GM23248 (cell line): ENCODE data around the gene SLC1A7. TPM values are rescaled to one million over a fixed set of nuclear protein-coding genes. Genes with fewer than 3 reads are reported as not detected.
A peak's percentile ranks its signal among the peaks of the same experiment; 100 is the strongest.

Experiments
- DNase-seq: peaks from one replicate; pipeline ENCODE4 v3.0.0-alpha.2; 2015
- H2AFZ ChIP-seq: fragments of 200-600 bp; sonication (generic); 2 replicates; pipeline ENCODE4 v1.6.1; 2016; ENCODE audit warnings: antibody characterized with exemption
- H3F3A ChIP-seq: fragments of 200-600 bp; sonication (generic); 2 replicates; pipeline ENCODE4 v1.6.1; 2016; ENCODE audit warnings: mild to moderate bottlenecking, antibody characterized with exemption, mixed run types; ENCODE audit not compliant: insufficient read depth
- H3K27ac ChIP-seq: fragments of 200-600 bp; sonication (generic); 2 replicates; pipeline ENCODE4 v1.5.1; 2016; ENCODE audit warnings: mild to moderate bottlenecking
- H3K27me3 ChIP-seq: fragments of 200-600 bp; sonication (generic); replicated peaks from 2 replicates; pipeline ENCODE4 v1.6.1; 2016; ENCODE audit warnings: mild to moderate bottlenecking; ENCODE audit not compliant: insufficient read depth
- H3K36me3 ChIP-seq: fragments of 200-600 bp; sonication (generic); 2 replicates; pipeline ENCODE4 v1.6.1; 2016; ENCODE audit warnings: low read depth, mild to moderate bottlenecking
- H3K4me1 ChIP-seq: fragments of 200-600 bp; sonication (generic); 2 replicates; pipeline ENCODE4 v1.6.1; 2016; ENCODE audit warnings: mild to moderate bottlenecking; ENCODE audit not compliant: insufficient read depth
- H3K4me2 ChIP-seq: fragments of 200-600 bp; sonication (generic); one replicate; pipeline ENCODE4 v1.6.1; 2016; ENCODE audit warnings: mild to moderate bottlenecking; ENCODE audit not compliant: unreplicated experiment
- H3K4me3 ChIP-seq: fragments of 200-600 bp; sonication (generic); 2 replicates; pipeline ENCODE4 v1.5.1; 2016; ENCODE audit warnings: mild to moderate bottlenecking
- H3K79me2 ChIP-seq: fragments of 200-600 bp; sonication (generic); 2 replicates; pipeline ENCODE4 v1.6.1; 2016; ENCODE audit warnings: mild to moderate bottlenecking; ENCODE audit not compliant: insufficient read depth
- H3K9ac ChIP-seq: fragments of 200-600 bp; sonication (generic); 2 replicates; pipeline ENCODE4 v1.6.1; 2016; ENCODE audit warnings: mild to moderate bottlenecking
- H3K9me2 ChIP-seq: fragments of 200-600 bp; sonication (generic); 2 replicates; pipeline ENCODE4 v1.6.1; 2016; ENCODE audit warnings: mixed run types, mild to moderate bottlenecking, moderate library complexity; ENCODE audit not compliant: insufficient read depth
- H3K9me3 ChIP-seq: fragments of 200-600 bp; sonication (generic); one replicate; pipeline ENCODE4 v1.6.1; 2017; ENCODE audit warnings: low read depth
- H4K20me1 ChIP-seq: fragments of 200-600 bp; sonication (generic); 2 replicates; pipeline ENCODE4 v1.6.0; 2016; ENCODE audit not compliant: insufficient read depth
- EZH2 ChIP-seq: fragments of 200-600 bp; sonication (generic); IDR thresholded peaks from 2 replicates; pipeline ENCODE4 v1.6.1; 2018; ENCODE audit warnings: antibody characterized with exemption, mild to moderate bottlenecking; ENCODE audit not compliant: insufficient read depth, poor library complexity, severe bottlenecking
- EZH2phosphoT487 ChIP-seq: fragments of 200-600 bp; sonication (generic); IDR thresholded peaks from 2 replicates; pipeline ENCODE4 v1.6.1; 2018; ENCODE audit warnings: antibody characterized with exemption, moderate library complexity, mild to moderate bottlenecking, low read depth; ENCODE audit not compliant: insufficient read depth
- WGBS, 2 experiments: methylation state at CpG; one replicate each; pipeline ENCODE4 v1.1.6; 2015 to 2017; ENCODE audit warnings: low lambda C conversion rate in 2 of 2, low coverage in 1 of 2; ENCODE audit errors: missing lambda C conversion rate in 2 of 2; 5-methylcytosine and 5-hydroxymethylcytosine counted together
- in situ Hi-C: fragments of 300-500 bp; cut with MboI; formaldehyde crosslinking; loops from 2 replicates; pipeline ENCODE4 v1.15.0; 2020
- polyA plus RNA-seq: library from polyadenylated mRNA; unstranded; fragments of >200 nt; fragmentation: Nextera tagmentation; extraction: Ambion mirVana; gene quantifications from 2 replicates; pipeline ENCODE4 v1.2.1, GENCODE V29; 2016
- total RNA-seq: library from RNA; depleted of rRNA; stranded (reverse); fragments of >200 nt; shearing (Covaris generic); gene quantifications from 2 replicates; pipeline ENCODE4 v1.2.3, GENCODE V29; 2014

SLC1A7 gene
- total and polyA plus RNA-seq, 2 experiments from 2014 or later = 0.51 TPM; not detected in 1

DNA sequence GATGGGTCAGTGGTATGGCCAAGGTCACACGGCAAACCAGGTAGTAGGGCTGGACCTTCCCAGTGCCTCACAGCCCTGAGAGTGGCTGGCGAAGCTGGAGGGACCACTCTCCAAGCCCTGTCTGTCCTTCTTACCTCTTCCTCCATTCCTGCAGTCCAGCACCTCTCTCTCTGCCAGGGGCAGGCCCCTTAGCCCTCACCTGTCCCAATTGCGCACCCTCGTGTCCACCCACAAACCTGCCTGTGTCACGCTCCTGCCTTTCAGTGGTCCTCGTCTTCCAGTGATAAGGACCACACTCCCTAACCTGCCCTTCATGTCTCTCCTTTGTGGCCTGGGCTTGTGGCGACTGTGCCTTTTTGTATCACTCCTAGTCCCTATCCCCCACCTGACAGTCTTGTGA is 77.0 kb downstream of the SLC1A7 start:
- Histone ChIP-seq H3K27me3 (no peaks in the 10 kb centered on the region), H3K79me2 (no peaks in the 10 kb centered on the region), H3K4me1 (peaks cover 12% of the 10 kb centered on the region), H3K4me3 (no peak overlapping the region), H4K20me1 (no peaks in the 10 kb centered on the region), H3K4me2 (no peak overlapping the region), H2AFZ (no peak overlapping the region), H3K27ac (no peak overlapping the region), H3F3A (peaks cover 8% of the 10 kb centered on the region), H3K36me3 (no peaks in the 10 kb centered on the region), H3K9ac (no peak overlapping the region), H3K9me2 (no peaks in the 10 kb centered on the region), H3K9me3 (no peaks in the 10 kb centered on the region)
- in situ Hi-C loops = no loop called here
- TF ChIP-seq EZH2phosphoT487 (no peak), EZH2 (no peak)
- no peak for DNase-seq
- WGBS, 2 experiments = 95% methylated on average over 7 of the region's 7 CpGs

- TF ChIP-seq EZH2phosphoT487 (no peak), EZH2 (no peak)
- in situ Hi-C loops = no loop called here
- Histone ChIP-seq H3K9ac (no peak overlapping the region), H3K36me3 (no peaks in the 10 kb centered on the region), H2AFZ (no peak overlapping the region), H3K4me3 (no peak overlapping the region), H3K27ac (no peak overlapping the region), H3K9me2 (no peaks in the 10 kb centered on the region), H4K20me1 (no peaks in the 10 kb centered on the region), H3K4me2 (no peak overlapping the region), H3F3A (peaks cover 23% of the 10 kb centered on the region), H3K4me1 (peaks cover 23% of the 10 kb centered on the region), H3K79me2 (no peaks in the 10 kb centered on the region), H3K27me3 (no peaks in the 10 kb centered on the region), H3K9me3 (no peaks in the 10 kb centered on the region)
- no peak for DNase-seq
- WGBS, 2 experiments = 94% methylated on average over 9 of the region's 9 CpGs
Measured at GRCh38 chr1:53063744-53064515, 78.5 kb downstream of the SLC1A7 start.

DNA sequence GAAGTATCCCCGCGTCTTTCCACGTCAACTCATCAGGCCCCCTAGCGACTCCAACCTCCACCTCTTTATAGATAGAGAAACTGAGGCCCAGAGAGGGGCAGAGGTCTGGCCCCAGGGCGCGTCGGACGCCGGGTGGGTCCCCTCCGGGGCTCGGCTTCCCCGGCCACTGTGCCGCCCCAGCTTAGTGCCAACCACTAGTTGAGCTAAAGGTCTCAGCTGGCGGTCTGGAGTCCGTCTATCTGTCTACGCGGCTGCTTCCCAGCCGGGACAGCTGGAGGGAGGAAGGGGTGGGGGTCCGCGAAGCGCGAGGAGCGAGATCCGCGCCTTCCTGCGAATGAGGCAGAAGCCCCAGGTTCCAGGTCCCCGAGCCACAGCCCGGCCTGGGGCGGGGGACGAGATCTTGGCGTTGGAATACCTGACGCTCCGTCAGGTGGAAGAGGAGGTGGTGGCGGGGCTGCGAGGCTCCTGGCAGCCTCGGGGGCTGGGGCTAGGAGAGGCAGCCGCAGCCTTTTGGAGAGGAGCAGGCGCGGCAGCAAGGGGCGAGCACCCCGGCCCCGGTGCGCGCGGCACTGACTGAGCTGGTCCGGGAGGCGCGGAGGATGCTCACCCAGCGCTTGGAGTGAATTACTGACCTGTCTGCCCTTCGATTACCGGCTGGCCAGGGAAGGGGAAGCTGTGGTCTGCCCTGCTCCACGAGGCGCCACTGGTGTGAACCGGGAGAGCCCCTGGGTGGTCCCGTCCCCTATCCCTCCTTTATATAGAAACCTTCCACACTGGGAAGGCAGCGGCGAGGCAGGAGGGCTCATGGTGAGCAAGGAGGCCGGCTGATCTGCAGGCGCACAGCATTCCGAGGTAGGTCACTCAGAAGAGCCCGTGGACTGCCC is 79.5 kb downstream of the SLC1A7 start:
- peak overlapping the region; percentile 81 for H3K4me3 ChIP-seq
- no peaks in the 10 kb centered on the region for H3K79me2 ChIP-seq
- H3K27ac ChIP-seq = no peak overlapping the region
- no peaks in the 10 kb centered on the region for H3K36me3 ChIP-seq
- H2AFZ ChIP-seq = peak overlapping the region; percentile 66
- WGBS, 2 experiments = 16 to 22% methylated on average over 51 to 60 of the region's 61 CpGs
- H3K9ac ChIP-seq = peak overlapping the region; percentile 79
- TF ChIP-seq EZH2 (no peak), EZH2phosphoT487 (no peak)
- no peaks in the 10 kb centered on the region for H4K20me1 ChIP-seq
- peak overlapping the region; percentile 85 for H3K4me2 ChIP-seq
- peaks cover 23% of the 10 kb centered on the region for H3K4me1 ChIP-seq
- in situ Hi-C loops = no loop called here
- peak; percentile 45 for DNase-seq
- H3K27me3 ChIP-seq = no peaks in the 10 kb centered on the region
- no peaks in the 10 kb centered on the region for H3K9me2 ChIP-seq
- peaks cover 23% of the 10 kb centered on the region for H3F3A ChIP-seq
- H3K9me3 ChIP-seq = no peaks in the 10 kb centered on the region

DNA sequence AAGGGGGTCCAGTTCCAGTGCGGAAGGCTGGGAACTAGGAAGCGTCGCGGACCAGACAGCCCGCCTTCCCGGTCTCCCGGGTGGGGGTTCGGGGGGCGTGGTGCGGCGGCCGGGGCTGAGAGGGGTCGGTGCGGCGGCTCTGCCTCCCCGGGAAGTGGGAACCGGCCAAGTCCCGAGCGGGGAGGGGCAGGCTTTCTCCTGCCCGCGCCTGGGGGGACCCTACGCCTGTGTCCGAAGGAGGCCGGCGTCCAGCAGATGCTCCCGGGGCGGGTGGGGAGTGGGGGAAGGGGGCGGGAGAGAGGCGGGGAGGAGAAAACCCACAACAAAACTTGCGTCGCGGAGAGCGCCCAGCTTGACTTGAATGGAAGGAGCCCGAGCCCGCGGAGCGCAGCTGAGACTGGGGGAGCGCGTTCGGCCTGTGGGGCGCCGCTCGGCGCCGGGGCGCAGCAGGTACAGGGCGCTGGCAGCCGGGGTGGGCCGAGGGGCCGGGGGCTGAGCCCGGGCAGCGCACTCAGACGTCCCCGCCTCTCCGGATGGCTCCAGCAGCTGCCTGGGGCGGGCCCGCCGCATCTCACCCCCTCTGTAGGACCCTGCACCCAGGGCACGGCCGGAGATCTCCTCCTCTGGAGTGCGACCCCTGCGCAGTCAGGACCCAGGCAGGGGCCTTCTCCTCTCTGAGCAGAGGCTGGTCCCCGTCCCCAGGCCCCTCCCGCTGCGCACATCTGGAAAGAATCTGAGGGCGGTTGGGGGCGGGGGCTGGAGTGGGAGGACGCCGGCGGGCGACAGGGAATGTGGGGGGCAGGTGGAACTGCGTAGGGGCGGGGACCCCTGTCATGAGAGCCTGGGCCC is 80.4 kb downstream of the SLC1A7 start, which contains the start of gene PODN:
TSS of gene PODN (plus strand) at position 355 of the 849 bp plus-strand sequence. CDS start 7,643 bp downstream, outside the sequence.
- Histone ChIP-seq H3K79me2 (no peaks in the 10 kb centered on the region), H2AFZ (peak within 1 kb of the TSS; percentile 66), H3F3A (peaks cover 23% of the 10 kb centered on the region), H3K4me3 (peak within 1 kb of the TSS; percentile 81), H3K27me3 (no peaks in the 10 kb centered on the region), H3K9me3 (no peaks in the 10 kb centered on the region), H4K20me1 (no peaks in the 10 kb centered on the region), H3K9me2 (no peaks in the 10 kb centered on the region), H3K36me3 (no peaks in the 10 kb centered on the region), H3K27ac (peak within 1 kb of the TSS; percentile 75), H3K9ac (peak within 1 kb of the TSS; percentile 79), H3K4me1 (peaks cover 28% of the 10 kb centered on the region), H3K4me2 (peak within 1 kb of the TSS; percentile 85)
- in situ Hi-C loops = no loop called here
- 2% methylated on average over 21 to 59 of the region's 73 CpGs for WGBS, 2 experiments
- TF ChIP-seq EZH2 (no peak), EZH2phosphoT487 (no peak)
- DNase-seq = peak; percentile 75
